Activated CD4-positive, alpha-beta T cell treated with anti-CD3 and anti-CD28 coated beads for 48 hours (primary cell): ENCODE results near the gene ATG9A.

Experiments used
- DNase-seq: peaks from one replicate; pipeline ENCODE4 v3.0.0-alpha.2; 2020

The ATG9A gene

GRCh38 chr2:219175928-219176817, 53.3 kb downstream of the ATG9A start:
- peak; percentile 41 for DNase-seq

- DNase-seq, result no peak
Measured at GRCh38 chr2:219175486-219175885, 54.0 kb downstream of the ATG9A start.

DNA sequence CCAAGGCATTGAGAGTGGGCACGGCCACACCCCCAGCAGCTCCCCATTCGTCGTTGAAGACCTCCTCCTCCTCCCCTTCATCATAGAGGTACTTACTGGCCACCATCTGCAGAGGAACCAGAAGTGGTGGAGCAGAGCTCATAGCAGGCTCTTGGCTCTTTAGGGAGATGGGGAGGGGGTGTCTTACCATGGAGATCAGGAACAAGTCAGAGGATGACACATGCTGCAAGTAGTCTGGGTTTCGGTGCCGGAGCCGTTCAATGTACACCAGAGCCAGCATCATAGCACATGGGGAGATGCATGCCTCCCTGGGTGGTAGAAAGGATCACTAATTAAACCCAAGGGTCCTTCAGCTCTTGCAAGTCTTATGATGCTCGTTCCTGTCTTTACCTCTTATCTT, 54.6 kb downstream of the ATG9A start:
- no peak for DNase-seq

DNA sequence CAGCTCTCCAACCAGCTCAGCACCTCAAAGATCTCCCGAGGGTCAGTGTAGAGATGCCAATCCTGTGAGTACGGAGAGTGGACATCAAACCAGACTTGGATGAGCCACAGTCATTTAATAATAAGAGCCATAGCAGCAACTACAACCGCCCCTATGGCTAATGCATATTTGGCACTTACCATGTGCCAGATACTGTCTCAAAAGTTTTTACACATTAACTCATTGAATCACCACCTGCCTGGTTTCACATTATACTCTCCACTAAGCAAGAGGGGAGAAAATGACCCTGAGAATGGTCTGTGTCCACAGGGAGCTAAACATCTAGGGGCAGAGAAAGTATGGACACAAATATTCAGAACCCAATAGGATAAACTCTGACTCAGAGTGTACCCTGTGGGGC, 55.3 kb downstream of the ATG9A start:
- DNase-seq, result no peak

GRCh38 chr2:219173176-219173575, 56.3 kb downstream of the ATG9A start:
- DNase-seq, result no peak

DNA sequence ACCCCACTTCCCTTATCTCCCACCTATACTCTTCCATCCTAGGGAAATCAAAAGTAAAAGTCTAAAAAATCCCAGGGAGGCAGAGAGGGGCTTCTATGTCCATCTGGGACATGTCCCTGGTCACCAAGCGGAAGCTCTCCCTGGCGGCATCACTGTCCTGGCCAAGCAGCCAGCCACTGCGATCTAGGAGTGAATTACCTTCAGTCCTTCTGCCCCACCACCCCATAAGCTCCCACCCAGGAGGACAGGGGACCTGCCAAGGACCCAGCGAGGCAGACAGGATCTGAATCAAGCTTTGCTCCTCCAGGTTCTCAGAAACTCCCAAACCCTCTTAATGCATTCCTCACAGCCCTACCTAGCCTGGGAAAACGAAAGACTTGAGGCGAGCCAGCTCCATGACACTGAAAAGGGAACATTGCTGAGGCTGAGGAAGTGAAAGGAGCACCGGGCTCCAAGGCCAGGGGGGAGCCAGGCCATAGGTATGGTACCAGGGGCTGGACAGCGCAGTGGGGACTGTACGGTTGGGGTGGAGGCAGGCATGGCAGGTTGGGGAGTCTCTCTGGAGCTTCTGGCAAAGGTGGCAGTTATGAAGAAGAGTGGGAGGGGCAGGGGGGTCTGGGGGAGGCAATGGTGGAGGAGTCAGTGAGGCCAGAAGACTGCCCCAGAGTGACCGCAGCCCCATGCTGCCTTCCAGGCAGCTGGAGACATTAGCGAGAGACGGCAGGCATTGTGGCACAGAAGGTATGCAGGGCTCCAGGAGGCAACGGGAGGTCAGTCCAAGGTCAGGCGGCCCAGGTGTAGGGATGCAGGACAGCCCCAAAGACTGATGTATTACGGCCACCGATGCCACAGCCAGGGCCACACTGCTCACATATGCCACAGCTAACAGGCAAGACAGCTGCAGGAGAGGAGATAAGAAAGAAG, 56.9 kb downstream of the ATG9A start:
- DNase-seq, result no peak

GRCh38 chr2:219171231-219171651, 58.2 kb downstream of the ATG9A start:
- DNase-seq, result peak; percentile 30

GRCh38 chr2:219169930-219170654, 59.3 kb downstream of the ATG9A start, which contains the start of gene SLC23A3:
Gene SLC23A3 (minus strand): TSS chr2:219170029. CDS start chr2:219169984, 45 bp downstream.
- peak; percentile 28 for DNase-seq
